ENCODE data around the gene TNNT2. TPM values are rescaled to one million over a fixed set of nuclear protein-coding genes. Genes with fewer than 3 reads are reported as not detected.

TNNT2 gene
- total RNA-seq, 2 experiments from 2014 or later: not detected

DNA sequence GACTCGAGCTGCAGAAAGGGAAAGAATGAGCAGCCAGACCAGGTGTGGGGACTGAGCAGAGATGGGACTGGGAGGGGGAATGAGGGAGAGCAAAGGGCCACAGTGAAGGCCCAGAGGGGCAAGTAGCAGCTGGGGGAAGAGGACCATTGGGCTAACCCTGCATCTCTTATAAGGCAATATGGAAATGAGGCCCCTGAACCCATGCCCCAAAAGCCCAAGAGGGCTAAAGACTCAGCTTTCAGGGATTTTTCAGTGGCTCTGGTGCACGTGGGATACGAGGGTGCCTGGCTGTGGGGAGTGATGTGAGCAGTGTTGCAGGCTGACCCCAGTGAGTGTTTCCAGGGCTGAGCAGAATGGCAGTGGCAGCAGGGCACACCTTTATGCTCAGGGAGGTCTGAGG, 44.5 kb upstream of the TNNT2 start:
- Histone ChIP-seq H3K9me3 (ENCODE audit: low read length) (no peaks in the 10 kb centered on the region), H3K4me1 (ENCODE audit: insufficient read depth, low read length, poor library complexity, severe bottlenecking) (peaks cover 70% of the 10 kb centered on the region), H3K4me2 (ENCODE audit: low read length) (peak overlapping the region; percentile 63), H3K79me2 (ENCODE audit: insufficient read depth, low read depth, low read length) (no peaks in the 10 kb centered on the region), H3K9me2 (ENCODE audit: insufficient read depth, low read length) (no peaks in the 10 kb centered on the region), H4K20me1 (ENCODE audit: insufficient read depth, low read length) (no peaks in the 10 kb centered on the region), H2AFZ (ENCODE audit: low read length) (peak overlapping the region; percentile 77; the same call in 1 of the 2 replicates), H3K4me3 (ENCODE audit: low read depth, low read length, poor library complexity, severe bottlenecking) (peak overlapping the region; percentile 34), H3K27ac (ENCODE audit: low read depth, low read length, poor library complexity, severe bottlenecking) (peak overlapping the region; percentile 77), H3K36me3 (ENCODE audit: insufficient read depth, low read length) (no peaks in the 10 kb centered on the region)
- DNase-seq (ENCODE audit: low spot score): no peak
- intact Hi-C loops (cut with micrococcal nuclease; ENCODE audit: unreplicated experiment): no loop called here
- POLR2A ChIA-PET: interaction anchor here (0.7 kb wide), 1 partner anchor 1057 kb away, joined by 3 read pairs; no protein-coding TSS in a partner anchor
- CTCF ChIA-PET (ENCODE audit: unreplicated experiment): interaction anchor here (0.7 kb wide), 1 partner anchor 13 kb away, joined by 5 read pairs; no protein-coding TSS in a partner anchor
- TF ChIP-seq CTCF (conservative IDR thresholded peaks at IDR 0.05; ENCODE audit: low read length) (no peak), EZH2phosphoT487 (IDR thresholded peaks at IDR 0.05; ENCODE audit: borderline replicate concordance, low read depth, low read length) (no peak)
- no TSS peak for BruUV-seq (replicated peaks)

GRCh38 chr1:201421041-201421440, 43.6 kb upstream of the TNNT2 start:
- peak overlapping the region; percentile 63 for H3K4me2 ChIP-seq (ENCODE audit: low read length)
- CTCF ChIA-PET (ENCODE audit: unreplicated experiment): interaction anchor here (0.6 kb wide), 1 partner anchor 454 kb away, joined by 3 read pairs; no protein-coding TSS in a partner anchor
- no peak for DNase-seq (ENCODE audit: low spot score)

More at GRCh38 chr1:201421041-201421440, 43.6 kb upstream of the TNNT2 start:
- Histone ChIP-seq H3K27ac (ENCODE audit: low read depth, low read length, poor library complexity, severe bottlenecking) (peak overlapping the region; percentile 77), H3K4me1 (ENCODE audit: insufficient read depth, low read length, poor library complexity, severe bottlenecking) (peaks cover 61% of the 10 kb centered on the region), H3K9me2 (ENCODE audit: insufficient read depth, low read length) (no peaks in the 10 kb centered on the region), H4K20me1 (ENCODE audit: insufficient read depth, low read length) (no peaks in the 10 kb centered on the region), H3K4me3 (ENCODE audit: low read depth, low read length, poor library complexity, severe bottlenecking) (no peak overlapping the region), H3K79me2 (ENCODE audit: insufficient read depth, low read depth, low read length) (no peaks in the 10 kb centered on the region), H3K36me3 (ENCODE audit: insufficient read depth, low read length) (no peaks in the 10 kb centered on the region), H2AFZ (ENCODE audit: low read length) (no peak overlapping the region; the same call in 1 of the 2 replicates), H3K9me3 (ENCODE audit: low read length) (no peaks in the 10 kb centered on the region)
- no TSS peak for BruUV-seq (replicated peaks)
- intact Hi-C loops (cut with micrococcal nuclease; ENCODE audit: unreplicated experiment): no loop called here
- POLR2A ChIA-PET: no interaction called here
- no peak for TF ChIP-seq CTCF (conservative IDR thresholded peaks at IDR 0.05; ENCODE audit: low read length)
- no peak for TF ChIP-seq EZH2phosphoT487 (IDR thresholded peaks at IDR 0.05; ENCODE audit: borderline replicate concordance, low read depth, low read length)
